Hematopoietic multipotent progenitor cell treated with erythropoietin and hydrocortisone succinate and interleukin-3 and kit ligand, for 15 days (in vitro differentiated cells): Measurements from ENCODE around the gene AHNAK.

Experiments
- DNase-seq: peaks from one replicate; pipeline ENCODE4 v3.0.0-alpha.2; 2015; ENCODE audit warnings: low spot score

AHNAK gene

DNA sequence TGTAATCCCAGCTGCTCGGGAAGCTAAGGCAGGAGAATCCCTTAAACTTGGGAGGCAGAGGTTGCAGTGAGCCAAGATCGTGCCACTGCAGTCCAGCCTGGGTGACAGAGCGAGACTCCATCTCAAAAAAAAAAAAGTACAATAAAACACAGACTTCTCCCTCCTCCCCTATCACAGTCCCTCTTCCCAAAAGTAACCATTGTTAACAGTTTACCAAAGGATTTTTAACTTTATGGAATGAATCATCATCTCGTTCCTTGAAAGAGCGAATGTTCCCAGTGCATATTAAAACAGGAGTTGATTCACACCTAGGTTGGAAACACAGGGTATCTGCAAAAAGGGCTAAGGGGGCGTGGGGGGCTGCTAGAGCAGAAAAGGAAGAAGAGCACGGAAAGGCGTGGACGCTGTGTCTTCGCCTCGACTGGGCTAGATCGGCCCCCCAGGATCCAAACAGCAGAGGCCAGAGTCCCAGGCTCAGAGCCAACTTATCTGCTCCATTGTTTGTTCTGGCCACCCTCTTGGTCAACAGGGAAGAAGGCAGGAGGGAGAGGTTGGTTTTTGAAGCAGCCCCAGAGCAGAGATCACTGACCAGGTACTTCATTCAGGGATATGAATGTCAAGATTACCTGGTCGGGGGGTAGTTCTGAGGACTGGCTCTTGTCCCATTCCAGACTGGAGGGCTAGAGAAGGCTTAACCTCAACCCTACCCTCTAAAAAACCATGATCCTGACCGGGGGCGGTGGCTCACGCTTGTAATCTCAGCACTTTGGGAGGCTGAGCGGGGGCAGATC lies 2.1 kb upstream of the AHNAK start:
- no peak for DNase-seq

DNA sequence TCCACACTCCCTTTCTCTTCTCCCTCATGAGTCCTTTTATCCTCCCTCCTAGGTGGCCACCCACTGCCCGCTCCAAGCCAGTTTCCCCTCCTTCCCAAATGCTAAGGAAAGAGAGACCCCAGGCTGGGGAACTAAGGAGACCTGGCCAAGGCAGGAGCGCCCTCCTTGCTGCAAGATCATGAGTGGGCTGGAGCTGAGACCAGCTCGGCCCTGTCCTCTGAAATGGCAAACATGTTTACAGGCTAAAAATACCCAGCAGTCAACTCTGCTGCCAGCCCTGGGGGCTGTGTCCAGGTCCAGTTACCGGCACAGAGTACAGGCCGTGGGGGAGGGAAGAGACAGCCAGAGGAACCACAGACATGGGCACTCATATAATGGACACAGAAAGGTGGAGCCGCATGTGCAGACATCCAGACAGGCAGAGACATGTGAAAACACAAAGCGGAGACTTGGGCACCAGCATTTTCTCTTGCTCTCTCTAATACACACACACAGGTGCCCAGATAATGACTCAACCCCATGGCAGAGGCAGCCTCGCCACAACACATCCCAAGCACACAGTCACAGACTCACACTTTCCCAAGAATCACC lies 1.2 kb upstream of the AHNAK start:
- no peak for DNase-seq

DNA sequence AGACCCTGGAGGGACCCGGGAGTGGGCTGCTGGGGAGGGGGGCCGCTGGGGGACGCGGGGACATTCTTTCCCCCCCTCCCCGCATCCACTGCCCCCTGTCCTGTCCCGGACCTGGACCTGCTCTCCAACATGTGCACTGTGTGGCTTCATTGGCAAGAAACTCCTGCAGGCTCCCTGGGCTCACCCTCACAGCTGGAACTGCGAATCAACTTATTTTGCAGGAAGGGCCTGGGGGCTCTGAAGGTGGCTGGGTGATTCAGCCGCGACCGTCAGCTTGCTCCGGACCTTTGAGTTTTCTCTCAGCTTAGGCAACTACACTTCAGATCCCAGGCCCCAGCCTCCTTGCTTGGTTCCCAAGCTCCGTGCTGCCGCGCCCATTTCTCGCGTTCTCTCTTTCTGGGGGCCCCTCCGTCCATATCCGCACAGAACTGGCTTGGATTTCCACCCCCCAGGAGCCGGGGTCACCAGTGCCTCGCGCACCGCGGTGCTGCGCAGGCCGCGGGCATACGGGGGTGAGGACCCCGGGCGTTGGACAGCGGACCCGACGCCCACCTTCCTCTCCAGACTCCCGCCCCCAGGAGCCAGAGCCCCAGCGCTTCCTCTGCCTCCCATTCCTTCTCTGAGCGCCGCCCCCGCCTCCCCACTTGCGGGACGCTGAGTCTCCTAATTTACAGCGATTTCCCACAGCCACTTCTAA lies 471 bp upstream of the AHNAK start:
- DNase-seq: no peak

DNA sequence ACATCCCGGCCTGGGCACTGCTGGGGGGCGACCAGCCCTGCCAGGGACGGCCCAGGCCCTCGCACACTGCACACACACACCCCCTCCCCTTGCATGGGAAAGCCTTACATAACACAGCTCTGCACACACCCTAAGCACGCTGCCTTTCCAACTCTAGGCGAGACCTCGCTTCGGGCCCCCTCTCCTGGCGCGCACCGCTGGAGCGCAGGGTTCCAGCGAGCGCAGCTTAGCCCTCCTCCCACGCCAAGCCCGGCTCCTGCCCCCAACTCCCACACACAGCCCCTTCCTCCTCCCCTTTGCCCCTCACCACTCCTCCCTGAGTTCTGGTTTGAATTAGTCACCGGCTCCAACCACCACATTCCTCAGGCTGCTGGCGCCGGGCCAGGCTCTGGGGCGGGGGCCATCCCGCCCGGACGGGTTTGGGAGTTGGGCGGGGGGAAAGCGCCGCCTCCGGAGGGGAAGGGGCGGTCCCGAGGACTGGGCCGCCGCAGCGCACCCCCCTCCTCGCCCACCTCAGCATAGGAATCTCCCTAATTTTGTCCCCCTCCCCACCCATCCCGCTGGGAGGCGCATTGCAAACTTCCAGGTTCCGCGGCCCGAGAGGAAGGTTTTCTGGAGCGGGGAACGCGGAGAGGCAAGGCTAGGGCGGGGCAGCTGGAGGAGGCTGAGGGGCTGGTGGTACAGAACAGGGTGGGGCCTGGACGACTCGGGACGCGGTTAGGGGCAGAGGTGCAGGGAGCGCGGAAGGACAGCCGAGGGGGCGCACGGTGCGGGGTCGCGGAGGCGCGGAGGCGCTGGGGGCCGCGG lies 966 bp downstream of the AHNAK start:
- no peak for DNase-seq

DNA sequence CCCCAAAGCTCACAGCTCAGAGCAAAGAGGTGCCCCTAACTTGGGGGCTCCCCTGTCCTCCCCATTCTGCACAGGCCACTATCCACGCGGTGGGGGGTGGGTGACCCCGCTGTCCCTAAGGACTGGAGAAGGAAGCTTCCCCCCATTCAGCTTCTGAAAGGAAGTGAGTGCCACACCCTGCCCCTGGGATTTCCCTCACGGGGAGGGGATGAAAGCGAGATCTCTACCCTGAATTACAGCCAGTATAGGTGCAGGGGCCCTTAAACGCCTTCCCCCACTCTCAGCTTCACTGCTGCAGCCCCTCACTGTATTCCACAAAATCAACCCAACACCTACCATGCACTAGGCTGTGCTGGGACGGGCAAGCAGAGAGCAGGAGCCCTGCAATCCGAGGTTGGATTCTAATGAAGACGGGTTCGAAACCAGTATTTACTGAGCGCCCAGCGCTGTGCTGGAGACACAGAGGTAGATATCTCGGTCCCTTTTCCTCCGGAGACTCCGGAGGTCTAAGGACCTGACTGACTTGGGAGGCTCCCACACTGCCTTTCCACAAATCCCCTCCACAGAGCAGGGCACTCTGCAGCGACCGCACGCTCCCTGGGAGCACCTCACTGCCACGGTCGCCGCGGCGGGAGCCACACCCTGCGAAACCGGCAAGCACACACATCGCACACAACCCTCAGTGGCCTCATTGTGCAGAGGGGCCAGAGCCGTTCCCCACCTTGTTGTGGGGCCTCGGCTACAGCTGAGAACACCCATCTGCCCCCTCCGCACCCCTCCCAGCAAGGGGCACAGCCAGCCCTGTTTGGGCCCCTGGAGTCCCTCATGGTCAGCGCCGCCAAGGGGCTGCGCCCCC lies 1.8 kb downstream of the AHNAK start:
- DNase-seq: no peak

DNA sequence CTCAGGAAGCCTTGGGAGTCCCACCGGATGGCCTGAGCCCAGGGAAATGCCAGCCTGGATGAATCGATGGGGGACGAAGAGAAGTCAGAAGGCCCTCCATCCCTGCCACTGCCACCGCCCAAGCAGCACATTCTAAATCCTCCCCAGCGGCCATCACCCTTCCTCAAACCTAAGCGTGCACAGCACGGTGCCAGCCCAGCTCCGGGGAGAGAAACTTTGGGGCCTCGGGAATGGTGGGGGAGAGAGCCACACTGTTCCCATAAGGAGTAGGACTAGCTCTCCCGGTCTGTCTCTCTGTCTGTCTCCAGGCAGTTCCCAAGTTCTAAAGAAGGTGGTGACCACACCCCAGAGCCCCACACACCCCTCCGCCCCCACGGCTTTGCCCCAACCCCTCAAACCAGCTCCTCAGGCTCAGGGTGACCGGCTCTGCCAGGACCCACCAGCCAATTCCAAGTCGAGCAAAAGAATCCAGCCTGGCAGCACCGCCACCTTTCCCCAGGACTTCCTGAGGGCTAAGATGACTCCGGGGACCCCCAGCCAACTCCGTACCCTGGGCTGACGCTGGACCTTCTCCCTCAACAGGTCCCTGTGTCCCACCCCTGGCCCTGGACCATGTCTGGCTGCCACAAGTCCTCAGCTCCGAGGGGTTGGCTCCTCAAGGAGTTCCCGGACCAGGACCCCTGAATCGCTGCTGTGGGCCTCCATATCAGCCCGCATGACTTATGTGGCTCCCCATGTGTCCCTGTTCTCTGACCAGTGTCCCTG lies 2.7 kb downstream of the AHNAK start:
- DNase-seq: no peak

DNA sequence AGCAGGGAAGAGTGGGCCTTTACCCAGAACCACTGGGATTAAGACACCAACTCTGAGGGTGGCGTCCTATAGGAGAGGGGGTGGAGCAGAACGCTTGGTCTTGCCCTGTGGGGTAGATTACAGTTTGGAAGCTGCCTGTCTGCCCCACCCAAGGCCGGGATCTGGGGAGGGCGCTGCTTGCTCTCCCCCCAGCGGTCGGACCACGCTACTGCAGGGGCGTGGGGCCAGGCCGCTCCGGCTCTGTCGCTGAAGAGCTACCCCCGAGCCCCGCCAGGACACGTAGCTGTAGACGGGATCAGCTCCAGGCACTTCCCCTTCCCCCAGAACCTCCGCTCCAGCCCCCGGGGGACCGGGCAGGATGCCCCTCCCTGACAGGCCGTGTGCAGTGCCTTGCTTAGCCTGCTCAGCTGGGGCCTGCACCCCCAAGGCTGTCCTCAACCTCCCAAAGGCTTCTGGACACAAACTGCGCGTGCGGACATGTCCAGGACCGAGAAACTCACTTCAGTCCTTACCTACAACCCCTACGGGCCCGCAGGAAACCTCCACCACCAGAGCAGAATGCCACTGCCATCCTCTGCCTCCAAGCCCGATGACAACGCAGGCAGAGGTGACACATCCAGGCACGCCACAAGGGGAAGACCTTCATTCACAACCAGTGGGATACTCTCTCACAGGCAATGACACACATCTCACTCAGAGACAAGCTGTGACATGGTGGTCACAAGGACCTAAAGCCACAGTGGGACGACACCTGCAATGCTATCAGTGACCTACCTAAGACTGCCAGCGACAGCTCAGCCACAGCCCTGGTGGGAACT lies 3.6 kb downstream of the AHNAK start:
- DNase-seq: peak; percentile 87

DNA sequence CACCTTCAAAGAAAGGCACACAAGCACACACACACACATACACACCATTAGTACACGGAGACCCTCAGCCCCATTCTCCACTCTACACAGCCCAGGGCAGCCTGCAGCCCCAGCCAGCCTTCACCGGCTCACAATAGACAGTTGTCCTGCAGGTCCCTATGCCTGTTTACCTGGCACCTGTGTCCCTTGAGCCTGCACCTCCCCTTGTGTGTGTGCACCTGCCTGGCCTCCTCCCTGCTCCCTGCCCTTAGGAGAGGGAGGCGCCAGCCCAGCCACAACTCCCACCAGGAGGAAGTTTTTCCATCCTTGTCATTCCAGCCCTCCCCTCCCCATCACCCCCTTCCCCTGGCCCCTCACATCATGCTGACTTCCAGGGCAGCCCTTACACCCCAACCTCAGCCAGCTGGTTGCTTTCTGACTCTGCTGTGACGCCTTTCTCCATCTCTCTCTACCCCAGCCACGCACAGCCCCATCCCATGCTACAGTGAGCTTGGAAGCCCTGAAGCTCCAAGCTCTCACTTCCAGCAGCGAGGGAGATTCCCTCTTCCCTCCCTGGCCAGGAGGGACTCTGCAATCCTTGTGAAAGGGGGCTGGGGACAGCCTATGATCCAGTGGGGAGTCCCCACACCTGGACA lies 4.4 kb downstream of the AHNAK start:
- no peak for DNase-seq

DNA sequence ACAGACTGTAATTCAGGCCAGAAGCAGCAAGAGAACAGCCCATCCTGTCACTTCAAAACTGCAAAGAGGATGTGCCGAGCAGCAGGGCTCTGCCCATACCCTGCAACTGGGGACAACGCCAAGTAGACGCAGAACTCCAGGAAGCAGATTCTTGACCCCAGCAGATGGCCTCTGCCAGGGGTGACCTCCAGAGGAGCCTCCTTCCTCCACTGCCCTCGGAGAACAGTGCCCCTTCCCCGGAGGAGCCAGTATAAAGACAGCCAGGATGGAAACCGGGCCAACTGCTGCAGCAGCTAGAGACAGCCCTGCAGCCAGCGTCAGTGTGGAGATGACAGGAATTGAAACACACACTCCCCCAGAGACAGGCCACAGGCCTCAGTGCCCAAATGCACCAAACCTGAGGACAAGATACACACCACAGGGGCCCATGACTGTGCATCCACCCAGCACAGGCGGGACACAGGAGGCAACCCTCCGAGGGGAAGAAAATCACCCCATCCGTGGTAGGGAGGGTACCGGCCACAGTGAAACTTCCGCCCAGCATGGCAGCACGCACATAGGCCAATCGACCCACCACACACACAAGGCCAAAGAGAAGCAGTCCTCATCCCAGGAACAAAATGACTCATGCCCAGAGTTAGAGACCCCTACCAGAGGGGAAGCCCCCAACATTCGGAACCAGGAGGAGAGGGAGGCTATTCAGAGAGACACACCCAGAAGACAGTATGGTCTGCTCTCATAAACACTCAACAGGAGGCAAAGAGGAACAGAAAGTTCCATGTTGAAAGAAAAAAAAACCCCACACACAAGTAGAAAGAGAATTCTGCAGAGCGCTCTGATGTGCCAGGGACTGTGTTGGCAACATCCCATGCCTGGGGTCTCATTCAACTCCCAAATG lies 5.6 kb downstream of the AHNAK start:
- no peak for DNase-seq

DNA sequence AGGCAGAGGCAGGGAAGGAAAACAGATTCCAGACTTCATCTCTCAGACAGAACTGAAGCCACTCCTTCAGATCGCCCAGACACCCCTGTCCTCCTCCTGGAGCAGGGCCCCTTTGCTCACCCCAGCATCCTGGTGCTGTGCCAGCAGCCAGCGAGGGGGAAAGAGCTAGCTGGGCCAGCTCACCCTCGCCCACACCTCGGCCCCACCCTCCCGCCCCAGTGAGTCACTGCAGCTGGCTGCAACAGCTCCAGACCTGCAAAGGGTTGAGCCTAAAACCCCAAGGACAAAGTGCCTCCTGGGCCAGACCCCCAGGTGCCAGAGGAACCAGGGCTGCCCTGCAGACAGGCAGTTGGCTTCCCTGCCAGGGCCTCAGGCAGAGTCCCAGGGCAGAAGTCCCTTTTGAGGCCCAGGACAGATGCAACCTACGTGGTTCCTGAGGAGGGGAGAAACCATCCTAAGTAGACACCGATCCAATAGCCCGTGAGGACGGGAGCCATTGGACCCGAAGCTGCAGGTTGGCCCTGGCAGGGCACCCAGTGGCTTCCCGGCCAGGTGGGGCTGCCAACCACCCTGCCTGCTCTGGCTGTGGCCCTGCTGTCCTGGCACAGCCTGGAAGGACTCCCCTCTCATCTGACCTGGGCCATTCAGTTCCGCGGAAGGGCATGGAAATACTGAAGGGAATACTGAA lies 7.2 kb downstream of the AHNAK start:
- peak; percentile 56 for DNase-seq

DNA sequence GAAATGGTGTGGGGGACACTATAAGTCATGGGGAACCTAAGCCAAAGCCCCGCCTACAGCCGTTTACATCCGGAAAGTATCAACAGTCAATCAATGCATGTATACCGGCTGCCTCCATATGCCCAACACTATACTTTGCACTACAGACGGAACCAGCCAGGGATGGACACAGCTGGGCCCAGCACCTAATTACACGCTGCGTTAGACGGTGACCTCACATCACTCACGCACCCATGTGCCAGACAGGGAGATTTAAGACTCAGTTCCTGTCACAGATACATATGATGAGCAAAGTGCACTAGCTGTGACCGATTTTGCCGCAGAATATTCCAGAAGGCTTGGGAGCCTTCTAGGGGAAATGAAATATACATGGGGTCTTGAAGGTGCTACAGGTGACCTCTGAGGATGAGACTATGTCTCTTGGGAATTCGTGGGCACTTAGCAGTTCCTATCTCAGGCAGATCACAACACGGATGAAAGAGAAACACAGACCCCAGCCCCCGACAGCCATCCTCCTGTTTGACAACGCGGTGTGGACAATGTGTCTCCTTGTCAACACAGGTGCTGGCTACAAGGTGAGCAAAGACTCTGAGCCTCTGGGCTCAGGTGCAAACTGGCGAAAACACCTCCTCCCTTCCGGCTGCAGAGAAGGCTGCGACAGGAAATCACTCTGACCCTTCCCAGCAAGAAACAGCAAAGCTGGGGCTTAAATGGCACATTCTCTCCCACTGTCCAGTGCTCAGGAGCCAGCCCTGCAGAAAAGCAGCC lies 8.0 kb downstream of the AHNAK start:
- DNase-seq: no peak

DNA sequence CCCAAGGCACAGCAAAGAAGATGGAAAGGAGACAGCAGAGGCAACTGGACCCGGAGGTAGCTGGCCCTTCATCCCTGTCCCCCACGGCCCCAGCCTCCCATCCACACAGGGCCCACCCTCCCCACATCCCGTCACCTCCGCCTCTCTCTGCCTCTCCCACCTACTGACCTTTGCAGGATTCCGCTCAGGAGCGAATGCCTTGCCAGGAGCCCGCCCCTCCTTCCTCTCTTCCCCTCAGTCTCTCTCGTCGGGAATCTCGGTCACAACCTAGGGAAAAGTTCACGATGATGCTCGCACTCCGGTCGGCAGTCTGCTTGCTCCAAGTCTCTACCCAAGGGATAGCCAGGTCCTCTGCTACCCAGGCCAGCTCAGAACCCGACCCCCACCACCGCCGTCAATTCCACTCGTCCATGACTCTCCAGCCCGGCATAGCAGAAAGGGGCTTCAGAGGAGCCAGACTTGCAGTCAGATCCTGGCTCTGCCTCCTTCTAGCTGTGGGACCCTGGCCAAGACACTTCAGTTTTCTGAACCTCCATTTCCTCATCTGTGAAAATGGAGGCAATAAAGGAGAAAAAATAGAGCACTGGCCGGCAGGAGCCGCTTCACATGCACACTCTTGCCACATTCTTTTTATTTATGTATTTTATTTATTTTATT lies 10.2 kb downstream of the AHNAK start:
- no peak for DNase-seq

DNA sequence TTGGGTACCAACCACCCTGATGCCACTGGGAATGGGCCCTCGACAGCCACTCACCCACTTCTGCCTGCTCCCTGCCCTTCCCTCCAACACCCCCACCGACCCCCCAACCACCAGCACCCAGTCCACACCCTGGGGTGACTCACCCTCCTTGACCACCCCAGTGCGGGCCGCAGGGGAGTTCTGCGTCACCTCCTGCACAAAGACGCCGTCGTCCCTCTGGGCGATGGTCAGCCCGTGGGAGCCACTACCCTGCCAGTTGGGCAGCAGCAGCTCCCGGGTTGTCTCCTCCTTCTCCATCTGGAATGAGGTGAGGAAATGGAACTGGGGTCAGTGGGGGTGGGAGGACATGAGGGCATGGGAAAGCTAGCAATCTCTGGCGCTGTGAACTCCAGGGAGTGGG lies 10.8 kb downstream of the AHNAK start:
- no peak for DNase-seq

DNA sequence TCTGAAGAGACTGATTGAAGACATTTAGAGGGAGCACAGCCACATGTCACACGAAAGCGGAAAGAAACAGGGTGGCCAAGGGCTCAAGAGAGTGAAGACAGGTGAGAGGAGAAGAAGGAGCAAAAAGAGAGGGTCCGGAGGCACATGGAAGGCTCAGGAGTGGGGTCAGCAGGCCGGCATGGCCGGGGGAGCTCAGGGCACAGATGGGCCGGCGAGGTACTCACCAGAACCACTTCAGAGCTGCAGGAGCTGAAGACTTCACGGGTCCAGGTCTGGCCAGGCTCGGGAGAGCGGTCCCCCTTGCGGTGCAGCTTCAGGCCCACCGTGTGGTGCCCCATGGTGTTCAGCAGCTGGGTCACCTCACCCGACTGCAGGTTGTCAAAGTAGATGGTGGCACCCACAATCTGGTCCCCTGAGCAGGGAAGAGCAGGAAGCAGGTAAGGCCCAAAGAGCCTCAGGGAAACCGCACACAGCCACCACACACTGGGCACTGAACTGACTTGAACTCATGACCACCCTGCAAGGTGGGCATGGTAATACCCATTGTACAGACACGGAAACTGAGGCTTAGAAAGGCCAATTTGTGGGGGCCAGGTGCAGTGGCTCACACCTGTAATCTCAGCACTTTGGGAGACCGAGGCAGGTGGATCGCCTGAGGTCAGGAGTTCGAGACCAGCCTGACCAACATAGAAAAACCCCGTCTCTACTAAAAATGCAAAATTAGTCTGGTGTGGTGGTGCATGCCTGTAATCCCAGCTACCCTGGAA lies 11.6 kb downstream of the AHNAK start:
- no peak for DNase-seq

DNA sequence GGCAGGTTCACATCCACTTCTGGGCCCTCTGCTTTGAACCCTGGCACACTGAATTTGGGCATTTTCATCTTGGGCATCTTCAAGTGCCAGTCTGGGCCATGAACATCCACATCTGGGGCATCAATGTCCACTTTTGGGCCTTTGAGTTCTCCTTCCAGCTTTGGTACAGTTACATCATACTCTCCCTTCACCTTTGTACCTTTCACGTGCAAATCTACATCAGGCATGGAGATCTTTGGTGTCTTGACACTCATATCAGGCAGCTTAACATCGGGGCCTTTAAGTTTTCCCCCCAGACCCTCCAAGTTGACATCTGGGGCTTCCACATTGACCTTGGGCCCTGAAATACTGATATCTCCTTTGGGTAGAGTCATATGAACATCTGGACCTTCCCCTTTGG lies 14.5 kb downstream of the AHNAK start:
- DNase-seq: no peak
